HCT116 (cell line): ENCODE results near the gene SRI. TPM values are rescaled to one million over a fixed set of nuclear protein-coding genes. Genes with fewer than 3 reads are reported as not detected.

ENCODE experiments used
- ATAC-seq: fragments of 200-7000 bp; cut with Tn5 transposase; 2 replicates; pipeline ENCODE4 v1.9.1; 2020; ENCODE audit warnings: mild to moderate bottlenecking, moderate library complexity
- BruUV-seq: library from RNA; stranded (reverse); fragments of 400-500 nt; replicated peaks from 2 replicates; lab custom pipeline; 2021; lab: Mats Ljungman, UMichigan
- CTCF ChIA-PET: fragments of 300-600 bp; sonication (Branson Sonifier 250); formaldehyde crosslinking; loops from one replicate; lab custom pipeline; 2021; ENCODE audit warnings: antibody characterized with exemption; lab: Charles Lee
- POLR2A ChIA-PET: fragments of 300-600, 350-600 bp; sonication (Branson Sonifier 250); formaldehyde crosslinking; loops from one replicate; lab custom pipeline; 2021; ENCODE audit warnings: antibody characterized with exemption; lab: Charles Lee
- RAD21 ChIA-PET, 2 experiments: fragments of 300-600 bp; sonication (Branson Sonifier 250); formaldehyde crosslinking; loops; one replicate each; lab custom pipeline; 2023; ENCODE audit warnings: low total read pairs in 2 of 2; ENCODE audit not compliant: uncharacterized antibody in 2 of 2, unreplicated experiment in 2 of 2, low non-redundant PET in 1 of 2; lab: Charles Lee
- DNase-seq: peaks from one replicate; pipeline ENCODE4 v3.0.0-alpha.2; 2010; ENCODE audit warnings: low read depth, low spot score
- H2AFZ ChIP-seq: fragments of 200-600 bp; shearing (Covaris generic), sonication (generic); 2 replicates; pipeline ENCODE4 v1.6.1; 2017; ENCODE audit warnings: low read depth, mixed run types, mixed read lengths, antibody characterized with exemption, low read length; ENCODE audit not compliant: poor library complexity, severe bottlenecking
- H3K27ac ChIP-seq: 2 replicates; pipeline ENCODE4 v1.5.1; 2012; ENCODE audit warnings: low read depth, low read length
- H3K27me3 ChIP-seq: fragments of 200-600 bp; sonication (generic); 2 replicates; pipeline ENCODE4 v1.6.1; 2016; ENCODE audit warnings: mixed run types, low read length, mixed read lengths; ENCODE audit not compliant: insufficient read depth
- H3K36me3 ChIP-seq, 2 experiments: fragments of 200-500 bp in 1 of 2; fragments of 200-600 bp in 1 of 2; sonication (Bioruptor generic) in 1 of 2; sonication (generic) in 1 of 2; 2 replicates each; pipeline versions ENCODE4 v1.5.1 to v1.6.1; 2014 to 2016; ENCODE audit warnings: low read length in 2 of 2, inconsistent platforms in 1 of 2, mixed read lengths in 1 of 2, mixed run types in 1 of 2; ENCODE audit not compliant: insufficient read depth in 2 of 2, control insufficient read depth in 1 of 2
- H3K4me1 ChIP-seq, 2 experiments: fragments of 200-600 bp in 1 of 2; sonication (generic) in 1 of 2; 2 replicates each; pipeline versions ENCODE4 v1.5.1 to v1.6.1; 2012 to 2017; ENCODE audit warnings: low read length in 2 of 2, inconsistent platforms in 1 of 2, mild to moderate bottlenecking in 1 of 2, mixed read lengths in 1 of 2, mixed run types in 1 of 2, moderate library complexity in 1 of 2; ENCODE audit not compliant: insufficient read depth in 2 of 2, control insufficient read depth in 1 of 2
- H3K4me2 ChIP-seq: fragments of 200-600 bp; sonication (generic); 2 replicates; pipeline ENCODE4 v1.6.1; 2017; ENCODE audit warnings: mixed run types, low read length, mixed read lengths
- H3K4me3 ChIP-seq, 2 experiments: fragments of 200-600 bp in 1 of 2; sonication (generic) in 1 of 2; replicated peaks in 1 of 2; 2 replicates each; pipeline ENCODE4 v1.5.1; 2011 to 2016; ENCODE audit warnings: low read length in 2 of 2, control low read depth in 1 of 2, low read depth in 1 of 2, mild to moderate bottlenecking in 1 of 2, mixed read lengths in 1 of 2, mixed run types in 1 of 2
- H3K79me2 ChIP-seq: fragments of 200-600 bp; sonication (generic); 2 replicates; pipeline ENCODE4 v1.6.1; 2017; ENCODE audit warnings: mild to moderate bottlenecking, mixed run types, low read length, moderate library complexity, mixed read lengths; ENCODE audit not compliant: insufficient read depth
- H3K9ac ChIP-seq: fragments of 200-600 bp; sonication (generic); 2 replicates; pipeline ENCODE4 v1.6.1; 2016; ENCODE audit warnings: low read length, mixed read lengths
- H3K9me2 ChIP-seq: fragments of 200-600 bp; sonication (generic), shearing (Covaris generic); 2 replicates; pipeline ENCODE4 v1.6.1; 2017; ENCODE audit warnings: mixed run types, mild to moderate bottlenecking, moderate library complexity; ENCODE audit not compliant: insufficient read depth
- H3K9me3 ChIP-seq, 2 experiments: fragments of 200-500 bp in 1 of 2; fragments of 200-600 bp in 1 of 2; sonication (Bioruptor generic) in 1 of 2; sonication (generic) in 1 of 2; 2 replicates each; pipeline ENCODE4 v1.6.1; 2014 to 2017; ENCODE audit warnings: low read length in 2 of 2, mixed read lengths in 2 of 2, inconsistent platforms in 1 of 2, low read depth in 1 of 2, mild to moderate bottlenecking in 1 of 2, mixed run types in 1 of 2, moderate library complexity in 1 of 2; ENCODE audit not compliant: control insufficient read depth in 1 of 2, insufficient read depth in 1 of 2
- H4K20me1 ChIP-seq: fragments of 200-600 bp; sonication (generic), shearing (Covaris generic); 2 replicates; pipeline ENCODE4 v1.6.1; 2017; ENCODE audit warnings: mixed run types, mild to moderate bottlenecking, moderate library complexity; ENCODE audit not compliant: insufficient read depth
- CEBPB ChIP-seq: IDR thresholded peaks from 2 replicates; pipeline ENCODE4 v1.6.1; 2012; ENCODE audit warnings: low read depth
- EGR1 ChIP-seq: IDR thresholded peaks from 2 replicates; pipeline ENCODE4 v1.6.1; 2012; ENCODE audit warnings: low read depth
- ELF1 ChIP-seq: IDR thresholded peaks from 2 replicates; pipeline ENCODE4 v1.6.1; 2012; ENCODE audit warnings: low read depth, borderline replicate concordance
- EZH2 ChIP-seq: fragments of 200-600 bp; sonication (generic); IDR thresholded peaks from 2 replicates; pipeline ENCODE4 v1.6.1; 2017; ENCODE audit warnings: antibody characterized with exemption, mixed run types
- EZH2phosphoT487 ChIP-seq: fragments of 200-600 bp; IDR thresholded peaks from 2 replicates; pipeline ENCODE4 v1.6.1; 2018; ENCODE audit warnings: antibody characterized with exemption, borderline replicate concordance
- FOSL1 ChIP-seq: IDR thresholded peaks from 2 replicates; pipeline ENCODE4 v1.6.1; 2012; ENCODE audit warnings: low read depth
- POLR2A ChIP-seq: IDR thresholded peaks from 2 replicates; pipeline ENCODE4 v1.7.0; 2011; ENCODE audit warnings: borderline replicate concordance; ENCODE audit not compliant: insufficient read depth, insufficient read length; ENCODE audit errors: extremely low read depth
- POLR2AphosphoS5 ChIP-seq: IDR thresholded peaks from 2 replicates; pipeline ENCODE4 v1.6.1; 2011; ENCODE audit warnings: mild to moderate bottlenecking, low read depth, low read length, moderate library complexity
- RAD21 ChIP-seq: IDR thresholded peaks from 2 replicates; pipeline ENCODE4 v1.6.1; 2012; ENCODE audit warnings: low read depth, mild to moderate bottlenecking
- SIN3A ChIP-seq: IDR thresholded peaks from 2 replicates; pipeline ENCODE4 v1.6.1; 2012; ENCODE audit warnings: low read depth
- SP1 ChIP-seq: IDR thresholded peaks from 2 replicates; pipeline ENCODE4 v1.6.1; 2012; ENCODE audit warnings: low read depth
- SRF ChIP-seq: IDR thresholded peaks from 2 replicates; pipeline ENCODE4 v1.6.1; 2012; ENCODE audit warnings: low read depth
- TCF7L2 ChIP-seq: IDR thresholded peaks from 2 replicates; pipeline ENCODE4 v1.7.0; 2011; ENCODE audit warnings: borderline replicate concordance, inconsistent platforms; ENCODE audit not compliant: insufficient read depth, insufficient read length; ENCODE audit errors: extremely low read depth
- YY1 ChIP-seq: IDR thresholded peaks from 2 replicates; pipeline ENCODE4 v1.6.1; 2011; ENCODE audit warnings: low read length, low read depth, moderate library complexity, mild to moderate bottlenecking; ENCODE audit not compliant: insufficient replicate concordance; ENCODE audit errors: extremely low read depth
- ZNF274 ChIP-seq: fragments of 200-500 bp; sonication (Bioruptor generic); IDR thresholded peaks from 2 replicates; pipeline ENCODE4 v1.6.1; 2014; ENCODE audit warnings: mild to moderate bottlenecking, low read depth, low read length, inconsistent platforms
- intact Hi-C: fragments of 100-400 bp; cut with micrococcal nuclease; formaldehyde crosslinking; loops from 2 replicates; pipeline ENCODE4 v1.10.0; 2022
- total RNA-seq: library from RNA; stranded (reverse); gene quantifications from one replicate; pipeline ENCODE4 v1.2.1, GENCODE V29; 2021; ENCODE audit not compliant: unreplicated experiment
- TF ChIP-seq, protein P1 (sequence below): IDR thresholded peaks from 2 replicates; pipeline ENCODE4 v1.6.1; 2012
- TF ChIP-seq, protein P2 (sequence below), 3 experiments: fragments of 200-600 bp in 1 of 3; sonication (generic) in 1 of 3; IDR thresholded peaks in 2 of 3; conservative IDR thresholded peaks in 1 of 3; 2 replicates each; pipeline ENCODE4 v1.5.1; 2012 to 2017; ENCODE audit warnings: low read depth in 2 of 3, low read length in 2 of 3, antibody characterized with exemption in 1 of 3, borderline replicate concordance in 1 of 3, control low read depth in 1 of 3, mild to moderate bottlenecking in 1 of 3, mixed read lengths in 1 of 3, mixed run types in 1 of 3, moderate library complexity in 1 of 3; ENCODE audit not compliant: insufficient read depth in 1 of 3
- TF ChIP-seq, protein P3 (sequence below): IDR thresholded peaks from 2 replicates; pipeline ENCODE4 v1.6.1; 2012

The SRI gene
- total RNA-seq, 1 experiment from 2014 or later = 114 TPM

DNA sequence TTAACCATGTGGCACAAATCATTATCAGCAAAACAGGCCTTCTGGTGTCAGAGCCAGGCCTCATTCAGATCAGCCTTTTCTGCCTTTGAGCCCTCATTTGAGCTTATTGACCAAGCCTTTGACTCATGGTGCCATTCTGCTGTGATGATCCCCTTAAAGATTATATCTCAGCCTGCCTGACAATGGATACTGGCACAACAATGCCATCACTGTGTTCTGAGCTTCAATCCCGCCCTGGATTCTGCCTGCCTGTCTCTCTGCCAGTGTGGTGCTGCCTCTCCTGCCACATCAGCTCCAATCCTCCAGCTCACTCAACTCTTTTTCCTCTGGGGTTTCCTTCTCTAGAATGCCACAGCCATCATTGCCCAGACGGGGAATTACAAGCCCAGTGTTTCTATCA, 52.6 kb downstream of the SRI start:
- Histone ChIP-seq H4K20me1 (no peaks in the 10 kb centered on the region), H3K9ac (no peak overlapping the region), H3K4me1 (no peaks in the 10 kb centered on the region), H3K9me3 (no peaks in the 10 kb centered on the region), H3K79me2 (no peaks in the 10 kb centered on the region), H3K27ac (no peak overlapping the region), H3K9me2 (no peaks in the 10 kb centered on the region), H2AFZ (no peak overlapping the region), H3K27me3 (no peaks in the 10 kb centered on the region), H3K36me3 (no peaks in the 10 kb centered on the region), H3K4me2 (no peak overlapping the region), H3K4me3 (no peak overlapping the region)
- POLR2A ChIA-PET = no interaction called here
- no TSS peak for BruUV-seq
- DNase-seq = no peak
- no peak for ATAC-seq
- RAD21 ChIA-PET = no interaction called here
- intact Hi-C loops = no loop called here
- TF ChIP-seq, protein P1, sequence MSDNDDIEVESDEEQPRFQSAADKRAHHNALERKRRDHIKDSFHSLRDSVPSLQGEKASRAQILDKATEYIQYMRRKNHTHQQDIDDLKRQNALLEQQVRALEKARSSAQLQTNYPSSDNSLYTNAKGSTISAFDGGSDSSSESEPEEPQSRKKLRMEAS = no peak
- TF ChIP-seq EZH2 = no peak
- TF ChIP-seq POLR2AphosphoS5 = no peak
- TF ChIP-seq TCF7L2 = no peak
- TF ChIP-seq ZNF274 = no peak
- CTCF ChIA-PET = no interaction called here

DNA sequence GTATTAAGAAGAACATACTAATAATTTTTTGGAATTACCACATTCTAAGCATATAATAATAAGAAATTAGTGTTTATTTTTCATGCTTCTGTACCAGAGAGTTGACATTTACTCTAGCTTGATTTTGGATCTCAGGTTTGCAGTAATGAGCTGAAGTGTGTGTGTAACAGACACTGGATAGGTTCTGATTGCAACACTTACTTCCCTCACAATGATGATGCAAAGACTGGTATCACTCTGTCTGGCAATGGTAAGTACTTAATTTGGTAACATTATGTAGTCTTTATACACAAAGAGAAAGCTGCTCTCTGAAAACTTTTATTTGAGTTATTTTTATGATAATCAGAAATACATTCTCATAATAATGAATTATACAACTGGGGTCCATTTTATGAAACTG, 54.1 kb downstream of the SRI start:
- RAD21 ChIA-PET = no interaction called here

More for the DNA sequence above, 54.1 kb downstream of the SRI start:
- TF ChIP-seq POLR2AphosphoS5 (no peak), TCF7L2 (no peak), RAD21 (no peak), SIN3A (no peak), CEBPB (no peak), SRF (no peak), POLR2A (no peak), EZH2phosphoT487 (no peak), EGR1 (no peak), FOSL1 (no peak), ZNF274 (no peak), YY1 (no peak), SP1 (no peak), ELF1 (no peak)
- TF ChIP-seq, protein P1 = no peak
- TF ChIP-seq, protein P2, sequence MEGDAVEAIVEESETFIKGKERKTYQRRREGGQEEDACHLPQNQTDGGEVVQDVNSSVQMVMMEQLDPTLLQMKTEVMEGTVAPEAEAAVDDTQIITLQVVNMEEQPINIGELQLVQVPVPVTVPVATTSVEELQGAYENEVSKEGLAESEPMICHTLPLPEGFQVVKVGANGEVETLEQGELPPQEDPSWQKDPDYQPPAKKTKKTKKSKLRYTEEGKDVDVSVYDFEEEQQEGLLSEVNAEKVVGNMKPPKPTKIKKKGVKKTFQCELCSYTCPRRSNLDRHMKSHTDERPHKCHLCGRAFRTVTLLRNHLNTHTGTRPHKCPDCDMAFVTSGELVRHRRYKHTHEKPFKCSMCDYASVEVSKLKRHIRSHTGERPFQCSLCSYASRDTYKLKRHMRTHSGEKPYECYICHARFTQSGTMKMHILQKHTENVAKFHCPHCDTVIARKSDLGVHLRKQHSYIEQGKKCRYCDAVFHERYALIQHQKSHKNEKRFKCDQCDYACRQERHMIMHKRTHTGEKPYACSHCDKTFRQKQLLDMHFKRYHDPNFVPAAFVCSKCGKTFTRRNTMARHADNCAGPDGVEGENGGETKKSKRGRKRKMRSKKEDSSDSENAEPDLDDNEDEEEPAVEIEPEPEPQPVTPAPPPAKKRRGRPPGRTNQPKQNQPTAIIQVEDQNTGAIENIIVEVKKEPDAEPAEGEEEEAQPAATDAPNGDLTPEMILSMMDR (IDR thresholded peaks at IDR 0.05 in 2 of 3, conservative IDR thresholded peaks at IDR 0.05 in 1 of 3; ENCODE audit: borderline replicate concordance in 1 of 3, insufficient read depth in 1 of 3, low read depth in 2 of 3, low read length in 2 of 3) = no peak
- TF ChIP-seq, protein P3, sequence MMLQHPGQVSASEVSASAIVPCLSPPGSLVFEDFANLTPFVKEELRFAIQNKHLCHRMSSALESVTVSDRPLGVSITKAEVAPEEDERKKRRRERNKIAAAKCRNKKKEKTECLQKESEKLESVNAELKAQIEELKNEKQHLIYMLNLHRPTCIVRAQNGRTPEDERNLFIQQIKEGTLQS = no peak
- Histone ChIP-seq H3K4me1 (no peaks in the 10 kb centered on the region), H3K27ac (no peak overlapping the region), H3K4me2 (no peak overlapping the region), H3K9me2 (no peaks in the 10 kb centered on the region), H3K4me3 (no peak overlapping the region), H3K9ac (no peak overlapping the region), H3K27me3 (no peaks in the 10 kb centered on the region), H3K79me2 (no peaks in the 10 kb centered on the region), H3K9me3 (no peaks in the 10 kb centered on the region), H4K20me1 (no peaks in the 10 kb centered on the region), H3K36me3 (no peaks in the 10 kb centered on the region), H2AFZ (no peak overlapping the region)
- no peak for DNase-seq
- intact Hi-C loops = no loop called here
- no TSS peak for BruUV-seq
- ChIA-PET POLR2A (no interaction called here), CTCF (no interaction called here)
- no peak for ATAC-seq
